CMK (cell line): Measurements from ENCODE around the gene MANBA.
"Not testable (repeated sequence)": the region's sequence is repeated elsewhere in the genome, so short reads cannot be mapped to it uniquely, and the experiment has no call there.

Experiments used
- DNase-seq: peaks from one replicate; pipeline ENCODE4 v3.0.0-alpha.2; 2010; ENCODE audit warnings: low read depth

Gene MANBA

DNA sequence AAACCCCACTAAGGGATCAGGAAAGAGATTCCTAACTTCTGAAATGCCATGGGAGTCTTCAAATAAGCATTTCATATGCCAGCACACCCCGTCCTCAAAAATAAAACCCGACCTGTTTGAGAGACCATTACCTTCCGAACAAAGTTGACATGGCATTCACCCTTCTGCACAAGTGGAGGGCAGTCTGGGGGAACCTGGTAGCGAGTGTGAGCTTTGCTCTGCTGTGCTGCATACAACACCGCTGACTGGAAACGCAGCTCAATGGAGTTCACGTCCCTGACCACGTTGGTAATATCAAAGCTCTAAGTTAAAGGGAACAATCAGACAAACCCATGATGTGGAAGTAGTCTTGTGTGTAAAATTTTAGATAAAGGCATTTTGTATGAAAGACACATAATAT lies 38.0 kb downstream of the MANBA start:
- DNase-seq, result no peak

DNA sequence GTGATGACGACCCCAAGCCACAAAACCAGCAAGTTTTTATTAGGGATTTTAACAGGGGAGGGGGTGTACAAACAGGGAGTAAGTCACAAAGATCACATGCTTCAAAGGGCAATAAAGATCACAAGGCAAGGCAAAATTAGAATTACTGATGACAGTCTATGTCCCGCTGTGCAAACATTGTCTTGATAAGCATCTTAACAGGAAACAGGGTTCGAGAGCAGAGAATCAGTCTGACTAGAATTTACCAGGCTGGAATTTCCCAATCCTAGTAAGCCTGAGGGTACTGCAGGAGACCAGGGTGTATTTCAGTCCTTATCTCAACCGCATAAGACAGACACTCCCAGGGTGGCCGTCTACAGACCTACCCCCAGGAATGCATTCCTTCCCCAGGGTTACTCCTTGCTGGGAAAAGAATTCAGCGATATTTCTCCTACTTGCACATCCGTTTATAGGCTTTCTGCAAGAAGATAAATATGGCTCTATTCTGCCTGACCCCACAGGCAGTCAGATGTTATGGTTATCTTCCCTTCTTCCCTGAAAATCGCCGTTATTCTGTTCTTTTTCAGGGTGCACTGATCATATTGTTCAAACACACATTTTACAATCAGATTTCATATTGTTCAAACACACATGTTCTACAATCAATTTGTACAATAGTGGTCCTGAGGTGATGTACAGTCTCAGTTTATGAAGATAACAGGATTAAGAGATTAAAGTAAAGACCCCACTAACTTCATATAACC lies 41.8 kb downstream of the MANBA start:
- DNase-seq, result not testable (repeated sequence)

DNA sequence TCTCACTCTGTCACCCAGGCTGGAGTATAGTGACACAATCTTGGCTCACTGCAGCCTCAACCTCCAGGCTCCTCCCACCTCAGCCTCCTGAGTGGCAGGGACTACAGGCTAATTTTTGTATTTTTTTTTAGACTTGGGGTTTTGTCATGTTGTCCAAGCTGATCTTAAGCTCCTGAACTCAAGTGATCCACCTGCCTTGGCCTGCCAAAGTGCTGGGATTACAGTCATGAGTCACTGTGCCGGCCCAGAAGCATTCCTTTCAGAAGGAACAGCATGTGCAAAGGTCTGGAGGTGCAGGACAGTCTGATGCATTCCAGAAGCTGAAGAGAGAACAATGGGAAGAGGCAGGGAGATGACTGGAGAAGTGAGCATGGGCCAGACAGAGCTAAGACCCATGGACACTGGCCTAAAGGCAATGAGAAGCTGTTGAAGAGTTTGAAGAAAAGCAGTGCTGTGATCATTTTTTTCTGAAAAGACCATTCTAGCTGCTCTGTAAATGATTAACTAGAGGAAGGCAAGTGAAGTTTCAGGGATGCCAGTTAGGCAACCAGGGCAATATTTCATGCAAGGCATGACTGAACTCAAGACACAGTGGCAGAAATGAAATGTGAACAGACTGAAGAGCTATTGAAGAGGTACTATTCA lies 43.2 kb downstream of the MANBA start:
- DNase-seq, result no peak

DNA sequence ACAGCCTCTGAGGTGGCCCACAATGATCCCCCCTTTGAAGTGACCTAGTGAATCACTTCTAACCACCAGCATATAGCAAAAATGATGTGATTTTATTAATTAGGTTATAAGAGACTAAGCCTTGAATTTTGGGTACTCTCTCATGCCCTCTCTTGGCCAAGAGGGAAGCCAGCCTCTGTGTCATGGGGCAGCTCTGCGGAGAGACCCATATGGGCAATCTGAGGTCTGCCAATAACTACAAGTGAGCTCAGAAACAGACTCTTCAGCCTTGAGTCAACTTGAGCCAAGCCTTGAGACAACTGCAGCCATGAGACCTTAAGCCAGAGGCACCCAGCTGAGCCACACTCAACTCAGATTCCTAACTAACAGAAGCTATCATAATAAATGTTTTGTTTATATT lies 45.7 kb downstream of the MANBA start:
- DNase-seq, result no peak

DNA sequence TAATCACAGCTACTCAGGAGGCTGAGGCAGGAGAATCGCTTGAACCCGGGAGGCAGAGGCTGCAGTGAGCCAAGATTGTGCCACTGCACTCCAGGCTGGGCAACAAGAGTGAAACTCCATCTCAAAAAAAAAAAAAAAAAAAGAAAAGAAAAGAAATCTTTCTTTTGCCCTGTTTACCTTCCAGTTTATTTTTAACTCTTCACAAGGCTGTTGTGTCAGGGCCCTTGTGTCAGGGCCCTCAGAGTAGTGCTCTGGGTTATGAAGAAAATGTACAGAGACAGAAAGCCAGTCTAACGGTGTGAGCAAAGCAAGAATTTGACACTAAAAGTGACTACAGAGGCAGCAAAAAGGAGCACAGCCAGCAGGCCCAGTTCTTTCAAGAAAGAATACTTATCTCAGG lies 47.0 kb downstream of the MANBA start:
- not testable (repeated sequence) for DNase-seq

DNA sequence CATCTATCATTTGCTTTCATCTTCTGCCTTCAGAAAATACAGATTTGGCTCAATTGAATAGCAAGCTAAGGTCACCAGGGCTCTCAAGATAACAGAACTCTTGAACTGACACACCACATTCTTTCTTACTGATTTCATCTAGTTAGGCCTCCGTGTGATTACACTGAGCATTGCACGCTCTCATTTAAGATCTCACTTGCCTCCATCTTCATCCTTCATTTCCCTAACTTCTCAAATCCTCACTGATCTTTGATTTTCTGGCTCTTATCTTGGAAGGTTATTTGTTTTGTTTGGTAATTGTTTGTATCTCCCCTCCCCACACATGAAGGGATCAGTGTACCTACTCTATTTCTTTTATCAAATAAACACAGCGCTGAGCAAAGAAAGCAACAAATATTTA lies 47.7 kb downstream of the MANBA start:
- DNase-seq, result no peak

DNA sequence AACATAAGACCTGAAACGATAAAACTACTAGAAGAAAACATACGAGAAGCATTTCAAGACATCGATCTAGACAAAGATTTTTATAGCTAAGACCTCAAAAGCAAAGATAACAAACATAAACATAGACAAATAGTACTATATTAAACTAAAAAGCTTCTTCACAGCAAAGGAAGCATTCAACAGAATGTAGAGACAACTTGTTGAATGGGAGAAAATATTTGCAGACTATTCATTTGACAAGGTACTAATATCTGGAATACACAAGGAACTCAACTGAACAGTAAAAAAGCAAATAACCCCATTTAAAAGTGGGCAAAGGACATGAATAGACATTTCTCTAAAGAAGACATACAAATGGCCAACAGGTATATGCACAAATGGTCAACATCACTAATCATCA lies 49.8 kb downstream of the MANBA start:
- no peak for DNase-seq

DNA sequence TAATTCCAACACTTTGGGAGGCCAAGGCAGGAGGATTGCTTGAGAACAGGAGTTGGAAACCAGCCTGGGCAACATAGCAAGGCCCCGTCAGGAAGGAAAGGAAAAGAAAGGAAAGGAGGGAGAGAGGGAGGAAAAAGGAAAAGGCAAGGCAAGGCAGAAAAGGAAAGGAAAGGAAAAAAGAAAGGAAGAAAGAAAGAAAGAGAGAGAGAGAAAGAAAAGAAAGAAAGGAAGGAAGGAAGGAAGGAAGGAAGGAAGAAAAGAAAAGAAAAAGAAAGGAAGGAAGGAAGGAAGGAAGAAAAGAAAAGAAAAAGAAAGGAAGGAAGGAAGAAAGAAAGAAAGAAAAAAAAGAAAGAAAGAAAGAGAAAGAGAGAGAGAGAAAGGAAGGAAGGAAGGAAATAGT lies 51.7 kb downstream of the MANBA start:
- DNase-seq, result not testable (repeated sequence)

DNA sequence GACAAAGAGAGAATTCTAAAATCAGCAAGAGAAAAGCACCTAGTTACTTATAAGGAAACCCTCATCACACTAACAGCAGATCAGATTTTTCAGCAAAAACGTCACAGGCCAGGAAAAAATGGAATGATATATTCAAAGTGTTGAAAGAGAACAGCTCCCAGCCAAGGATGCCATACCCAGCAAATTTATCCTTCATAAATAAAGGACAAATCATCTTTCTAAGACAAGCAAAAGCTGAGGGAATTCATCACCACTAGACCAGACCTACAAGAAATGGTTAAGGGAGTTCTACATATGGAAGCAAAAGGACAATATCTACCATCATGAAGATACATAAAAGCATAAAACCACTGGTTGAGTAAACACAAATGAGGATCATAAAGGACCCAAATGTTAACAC lies 53.6 kb downstream of the MANBA start:
- no peak for DNase-seq

DNA sequence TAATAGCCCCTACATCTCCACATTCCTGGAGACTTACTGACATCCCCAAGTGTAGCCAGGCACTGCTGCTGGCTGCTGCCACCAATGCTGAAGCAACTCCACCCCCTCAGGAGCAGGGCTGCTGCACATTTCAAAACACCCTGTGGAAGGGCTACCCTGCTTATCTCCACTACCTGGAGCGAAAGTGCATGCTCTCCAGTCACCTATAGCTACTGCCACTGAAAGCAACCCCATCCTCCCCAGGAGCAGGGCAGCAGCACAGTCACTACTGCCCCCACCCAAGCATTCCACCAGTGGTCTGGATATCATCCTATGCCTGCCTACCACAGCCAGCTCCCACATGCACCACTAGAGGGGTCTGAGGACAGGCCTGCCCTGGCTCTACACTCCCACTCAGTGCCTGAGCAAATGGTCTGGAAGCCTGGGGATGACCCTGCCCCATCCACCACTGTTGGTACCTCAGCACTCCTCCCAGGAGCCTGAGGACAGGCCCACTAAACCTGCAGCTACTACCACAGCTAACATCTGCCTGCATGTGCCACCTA lies 55.3 kb downstream of the MANBA start:
- DNase-seq, result no peak

DNA sequence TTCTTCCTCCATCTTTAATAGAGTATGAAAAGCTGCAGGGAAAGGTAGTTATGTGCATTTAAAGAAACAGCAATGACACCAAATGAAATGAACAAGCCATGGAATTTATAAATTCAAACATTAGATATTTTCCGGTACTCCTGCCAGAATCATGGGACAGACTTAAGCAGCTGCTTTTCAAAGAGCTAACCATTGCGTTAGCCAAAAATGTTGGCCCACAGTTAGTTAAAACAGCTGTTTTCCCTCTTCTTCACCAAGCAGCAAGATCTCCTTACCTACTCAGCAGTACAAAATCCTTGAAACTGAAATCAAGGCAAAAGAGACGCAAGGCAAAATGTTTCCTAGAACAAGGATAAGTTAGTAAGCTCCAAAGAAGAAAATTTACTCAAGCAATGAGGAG lies 64.0 kb downstream of the MANBA start:
- DNase-seq, result no peak

DNA sequence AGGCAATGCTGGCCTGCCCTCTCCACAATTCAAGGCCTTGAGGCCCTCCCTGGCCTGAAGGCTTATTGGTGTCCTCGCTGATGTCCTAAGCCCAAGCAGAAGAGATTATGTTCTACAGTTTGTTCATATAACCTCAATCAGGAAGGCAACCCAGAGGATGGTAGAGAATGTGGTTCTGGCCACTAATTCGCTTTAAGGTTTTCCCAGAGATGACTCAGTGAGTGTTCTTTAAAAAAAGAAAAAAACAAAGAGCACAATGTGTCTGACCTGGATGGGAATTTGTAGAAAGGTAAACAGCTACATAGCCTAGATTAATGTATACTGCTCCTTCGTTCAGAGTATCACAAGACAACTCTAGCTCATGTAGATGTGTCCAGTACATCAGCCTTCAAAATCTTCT lies 66.0 kb downstream of the MANBA start:
- DNase-seq, result no peak

DNA sequence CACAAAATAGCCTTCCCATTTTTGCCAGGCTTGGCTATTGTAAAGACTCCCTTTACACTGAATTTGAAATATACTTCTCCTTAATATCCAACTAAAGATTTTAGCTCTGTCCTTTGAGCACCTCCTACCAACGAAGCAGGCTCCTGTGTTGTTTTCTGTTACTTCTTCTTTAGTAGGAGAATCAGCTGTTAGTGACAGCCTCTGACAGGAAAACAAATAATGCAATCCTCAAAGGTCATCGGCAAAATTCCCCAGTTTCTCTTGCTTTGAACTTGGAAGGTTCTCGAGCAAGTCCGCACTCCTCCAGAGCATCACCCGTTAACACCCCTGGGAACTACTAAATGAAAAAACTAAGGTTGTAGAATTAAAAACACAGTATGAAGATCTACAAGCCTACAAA lies 66.9 kb downstream of the MANBA start:
- no peak for DNase-seq

DNA sequence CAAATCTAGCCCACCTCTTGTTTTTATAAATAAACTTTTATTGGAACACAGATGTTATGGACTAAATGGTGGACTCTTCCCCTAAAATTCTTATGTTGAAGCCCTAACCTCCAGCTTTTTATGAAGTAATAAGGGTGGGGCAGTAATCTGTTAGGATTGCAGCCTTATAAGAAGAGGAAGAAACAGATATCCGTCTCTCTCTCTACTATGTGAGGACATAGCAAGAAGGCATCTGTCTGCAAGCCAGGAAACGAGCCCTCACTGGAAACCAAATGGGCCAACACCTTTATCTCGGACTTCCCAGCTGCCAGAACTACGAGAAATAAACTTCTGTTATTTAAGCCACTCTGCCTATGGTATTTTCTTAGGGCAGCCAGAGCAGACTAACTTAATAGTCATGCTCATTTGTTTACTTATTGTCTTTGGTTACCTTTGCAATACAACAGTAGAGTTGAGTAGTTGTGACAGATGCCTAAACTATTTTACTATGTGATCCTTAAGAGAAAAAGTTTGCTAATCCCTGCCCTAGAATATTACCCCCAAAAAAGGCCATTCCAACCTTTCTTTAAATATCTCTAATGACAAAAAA lies 67.4 kb downstream of the MANBA start:
- no peak for DNase-seq

DNA sequence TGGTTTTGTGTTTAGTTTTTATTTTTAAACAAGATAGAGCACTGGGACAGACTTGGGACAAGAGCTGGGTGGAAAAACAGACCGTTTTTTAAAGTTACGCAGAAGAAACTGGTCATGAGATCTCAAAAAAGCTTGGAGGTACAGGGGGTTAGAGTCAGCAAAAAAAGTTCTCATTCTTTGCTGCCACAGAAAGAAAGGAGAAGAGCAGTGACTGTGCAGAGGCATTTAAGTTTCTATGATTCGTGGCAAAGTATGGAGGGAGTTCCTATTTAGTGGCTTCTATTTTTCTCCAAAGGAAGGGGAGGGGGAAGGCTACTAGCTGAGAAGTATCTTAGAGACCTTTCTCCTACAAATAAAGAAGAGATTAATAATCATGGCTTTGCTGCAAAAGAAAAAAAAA lies 68.3 kb downstream of the MANBA start:
- no peak for DNase-seq

DNA sequence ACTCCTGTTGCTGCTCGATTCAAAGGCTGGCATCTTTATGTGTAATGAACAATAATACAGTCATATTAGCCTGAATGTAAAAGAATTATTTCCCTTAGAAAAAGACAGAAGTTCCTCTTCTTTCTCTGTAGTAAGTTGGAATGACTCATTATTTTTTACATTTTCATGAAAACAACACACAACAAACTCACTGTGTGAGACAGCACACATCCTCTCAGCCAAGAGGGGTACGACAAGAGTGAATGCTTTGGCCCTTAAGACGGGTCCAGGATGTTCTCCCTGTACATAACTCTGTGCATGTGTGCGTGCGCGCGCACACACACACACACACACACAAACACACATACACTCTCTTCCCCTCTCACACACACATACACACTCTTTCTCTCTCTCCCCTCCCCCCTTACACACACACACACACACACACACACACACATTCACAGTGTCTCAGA lies 72.8 kb downstream of the MANBA start:
- DNase-seq, result no peak

DNA sequence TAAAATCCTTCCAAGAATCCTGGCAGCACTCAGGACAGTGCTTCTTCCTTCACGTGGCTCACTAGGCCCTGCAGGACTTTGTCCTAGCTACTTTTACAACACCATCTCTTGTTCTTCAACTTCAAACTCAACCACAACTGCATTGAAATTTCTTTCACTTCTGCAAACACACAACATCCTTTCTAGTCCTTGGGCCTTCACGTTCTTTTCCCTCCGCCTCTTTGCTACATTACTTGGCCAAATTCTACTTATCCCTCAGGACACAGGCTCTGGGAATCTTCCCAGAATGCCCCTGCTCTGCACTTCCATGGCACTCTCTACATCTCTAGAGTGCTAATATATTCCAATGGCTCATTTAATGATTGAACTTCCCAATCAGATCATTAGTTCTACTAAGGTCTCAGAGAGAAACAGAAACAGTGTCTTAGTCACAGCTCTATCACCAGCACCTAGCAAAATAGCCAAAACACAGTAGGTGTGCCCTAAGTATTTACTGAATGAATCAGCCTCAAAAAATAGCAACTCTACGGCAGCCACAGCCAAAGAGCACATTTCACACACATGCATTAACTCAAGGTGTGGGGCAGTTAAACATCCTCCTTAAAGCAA lies 73.3 kb downstream of the MANBA start:
- DNase-seq, result no peak

DNA sequence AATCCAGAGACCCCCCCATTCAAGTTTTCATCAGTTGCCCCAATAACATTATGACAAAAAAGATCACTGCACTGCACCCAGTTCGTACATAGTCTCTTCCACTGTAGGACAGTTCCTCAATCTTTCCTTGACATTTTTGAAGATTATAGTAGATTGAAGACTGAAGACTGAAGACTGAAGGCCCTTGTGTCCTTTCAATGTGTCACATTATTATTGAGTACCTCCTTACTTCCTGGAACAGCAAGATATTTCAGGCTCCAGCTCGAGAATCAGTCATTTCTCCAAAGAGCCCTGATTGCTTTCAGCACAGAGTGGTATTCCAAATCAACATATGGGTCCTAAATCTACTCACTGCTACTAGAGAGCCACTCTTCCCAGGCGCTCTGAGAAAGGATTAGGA lies 75.0 kb downstream of the MANBA start:
- DNase-seq, result no peak

DNA sequence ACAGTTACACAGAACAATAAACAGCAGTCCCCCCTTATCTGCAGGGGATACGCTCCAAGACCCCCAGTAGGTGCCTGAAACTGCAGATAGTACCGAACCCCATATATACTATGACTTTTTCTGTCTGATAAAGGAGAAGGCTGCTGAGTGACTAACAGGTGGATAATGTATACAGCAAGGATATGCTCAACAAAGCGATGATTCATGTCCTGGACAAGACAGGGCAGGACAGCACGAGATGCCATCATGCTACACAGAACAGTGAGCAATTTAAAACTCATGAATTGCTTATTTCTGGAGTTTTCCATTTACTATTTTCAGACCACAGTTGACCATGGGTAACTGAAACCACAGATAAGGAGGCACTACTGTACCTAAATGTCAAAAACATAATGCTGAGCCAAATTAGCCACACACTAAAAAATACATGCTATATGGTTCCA lies 76.1 kb downstream of the MANBA start:
- no peak for DNase-seq

DNA sequence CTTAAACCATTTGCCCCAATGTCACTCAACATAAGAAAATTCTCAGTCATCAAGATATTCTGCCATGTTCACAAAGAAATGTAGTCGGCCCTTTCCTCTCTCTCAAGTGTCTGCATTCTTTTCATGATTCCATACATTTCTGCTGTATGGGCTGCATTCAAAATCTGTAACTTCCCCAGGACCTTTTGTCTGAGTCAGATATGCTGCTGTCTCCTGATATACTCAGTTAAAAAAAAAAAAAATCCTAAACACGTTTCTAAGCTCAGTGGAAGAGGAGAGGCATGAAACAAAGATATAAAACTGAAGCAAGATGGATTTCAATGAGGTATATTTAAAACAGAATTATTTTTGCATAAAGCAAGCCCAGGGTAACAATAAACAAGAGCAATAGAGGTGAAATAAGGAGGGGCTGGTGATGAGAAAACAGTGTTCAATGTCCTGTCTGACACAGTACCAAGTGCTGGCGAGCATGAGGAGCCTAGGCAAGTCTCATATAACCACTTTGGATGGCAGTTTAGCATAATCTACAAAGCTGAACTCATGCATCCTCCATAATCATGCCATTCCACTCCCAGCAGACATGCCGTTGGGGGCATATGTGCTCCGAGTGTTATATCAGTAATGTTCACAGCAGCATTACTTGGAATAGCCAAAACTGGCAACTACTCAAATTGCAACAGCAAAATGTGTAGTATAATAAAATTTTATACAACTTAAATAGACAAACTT lies 76.7 kb downstream of the MANBA start:
- no peak for DNase-seq

DNA sequence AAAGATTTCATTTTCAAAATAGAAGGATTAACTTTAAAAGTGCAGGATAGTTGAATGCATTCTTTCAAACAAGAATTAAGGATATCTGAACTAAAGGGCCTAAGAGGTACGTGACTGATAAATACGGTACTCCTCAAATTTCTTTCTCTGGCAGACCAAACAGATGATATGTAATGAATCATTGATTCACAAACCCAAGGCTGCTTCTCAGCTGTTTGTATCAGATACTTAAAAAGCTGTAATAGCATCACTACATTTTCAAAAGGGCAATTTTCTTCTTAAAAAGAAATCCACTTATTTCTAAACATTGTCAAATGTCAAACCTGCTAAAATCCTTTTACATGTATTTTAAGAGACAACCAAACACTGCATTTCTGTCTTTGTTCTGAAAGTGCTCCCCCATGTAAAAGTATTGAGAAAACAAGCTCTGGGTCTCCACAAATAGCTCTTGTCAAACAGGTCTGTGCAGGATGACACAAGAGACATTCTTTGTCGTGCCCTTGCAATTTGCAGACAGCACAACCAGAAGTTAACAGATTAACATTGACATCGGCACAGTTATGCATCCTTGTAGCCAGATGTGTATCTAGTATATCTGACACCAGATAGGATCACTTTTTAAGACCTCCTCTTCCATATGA lies 82.0 kb downstream of the MANBA start:
- DNase-seq, result no peak

DNA sequence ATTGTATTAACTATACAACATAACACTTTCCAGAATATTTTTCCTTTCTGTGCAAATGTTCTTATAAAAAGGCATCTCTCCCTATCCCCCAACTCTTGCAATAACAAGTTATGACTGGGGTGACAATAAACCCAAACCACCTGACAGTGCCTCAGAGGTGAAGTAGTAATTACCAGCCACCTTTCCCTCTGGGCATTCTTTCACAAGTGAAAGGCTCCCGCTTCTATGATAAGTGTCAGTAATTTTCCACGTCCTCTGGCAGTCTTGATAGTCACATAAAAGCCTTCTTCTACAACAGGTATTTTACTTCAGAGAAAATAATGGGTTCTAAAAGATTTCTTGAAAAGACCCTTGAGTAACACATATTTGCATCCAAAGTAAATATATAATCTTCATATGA lies 82.7 kb downstream of the MANBA start:
- DNase-seq, result no peak
